CD4-positive, alpha-beta T cell treated with Interleukin-4 for 4 hours (primary cell): ENCODE measurements around the gene LRTM2.

Source experiments
- DNase-seq: peaks from one replicate; pipeline ENCODE4 v3.0.0-alpha.2; 2020

LRTM2 gene

GRCh38 chr12:1830981-1831963, 10.9 kb downstream of the LRTM2 start:
- no peak for DNase-seq

DNA sequence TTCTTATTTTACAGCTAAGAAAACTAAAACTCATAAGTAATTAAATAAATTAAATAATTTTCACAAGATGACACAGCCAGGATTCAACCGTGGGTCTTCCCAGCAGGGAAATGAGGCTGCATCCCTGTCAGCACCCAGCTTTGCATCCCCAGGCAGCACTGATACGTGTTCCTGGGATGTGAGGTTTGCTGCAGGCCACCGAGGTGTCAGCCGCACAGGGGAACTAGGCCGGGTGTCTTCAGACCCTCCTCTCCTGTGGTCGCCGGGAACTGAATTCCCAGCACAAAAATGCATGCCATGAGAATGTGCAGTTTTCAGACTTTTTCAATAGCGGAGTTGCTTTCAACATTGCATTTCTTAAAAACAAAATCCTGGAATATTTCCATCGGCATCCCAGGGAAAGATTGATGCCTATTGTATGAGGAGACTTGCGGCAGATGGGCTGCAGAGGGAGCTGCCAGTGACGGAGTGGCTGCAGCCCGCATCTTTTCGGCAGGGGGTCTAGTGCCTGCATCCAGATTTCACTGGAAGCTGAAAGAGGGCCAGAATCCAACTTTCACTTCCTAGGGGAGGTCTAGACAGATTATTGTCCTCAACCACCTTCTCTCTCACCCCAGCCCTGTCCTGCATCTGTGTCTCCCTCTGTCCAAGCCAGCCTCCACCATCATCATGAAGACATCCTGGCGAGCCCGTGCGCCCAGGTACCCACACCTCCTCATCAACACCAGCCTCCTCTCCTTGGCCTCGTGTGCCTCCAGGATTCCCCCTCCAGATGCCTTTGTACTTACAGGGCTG, 12.6 kb downstream of the LRTM2 start:
- no peak for DNase-seq

DNA sequence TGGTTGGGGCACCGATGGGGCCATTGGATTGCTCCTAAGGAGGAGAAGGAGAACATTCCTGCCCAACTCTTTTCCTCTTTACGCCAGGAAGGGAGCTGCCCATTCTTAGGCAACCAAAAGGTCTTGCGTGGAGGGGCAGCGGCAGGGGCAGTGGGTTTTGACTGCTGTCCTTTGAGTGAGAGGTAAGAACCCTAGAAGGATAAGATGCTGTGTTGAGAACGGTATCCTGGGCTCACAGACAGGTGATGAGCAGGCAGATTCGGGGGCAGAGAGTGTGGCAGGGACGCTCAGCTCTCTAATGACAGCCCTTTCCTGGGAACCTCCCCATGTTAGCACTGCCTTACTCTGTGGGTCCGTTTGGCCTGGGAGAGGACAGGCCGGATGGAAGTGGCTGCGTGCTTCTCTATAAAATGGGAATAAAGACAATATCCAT, 13.2 kb downstream of the LRTM2 start:
- no peak for DNase-seq

DNA sequence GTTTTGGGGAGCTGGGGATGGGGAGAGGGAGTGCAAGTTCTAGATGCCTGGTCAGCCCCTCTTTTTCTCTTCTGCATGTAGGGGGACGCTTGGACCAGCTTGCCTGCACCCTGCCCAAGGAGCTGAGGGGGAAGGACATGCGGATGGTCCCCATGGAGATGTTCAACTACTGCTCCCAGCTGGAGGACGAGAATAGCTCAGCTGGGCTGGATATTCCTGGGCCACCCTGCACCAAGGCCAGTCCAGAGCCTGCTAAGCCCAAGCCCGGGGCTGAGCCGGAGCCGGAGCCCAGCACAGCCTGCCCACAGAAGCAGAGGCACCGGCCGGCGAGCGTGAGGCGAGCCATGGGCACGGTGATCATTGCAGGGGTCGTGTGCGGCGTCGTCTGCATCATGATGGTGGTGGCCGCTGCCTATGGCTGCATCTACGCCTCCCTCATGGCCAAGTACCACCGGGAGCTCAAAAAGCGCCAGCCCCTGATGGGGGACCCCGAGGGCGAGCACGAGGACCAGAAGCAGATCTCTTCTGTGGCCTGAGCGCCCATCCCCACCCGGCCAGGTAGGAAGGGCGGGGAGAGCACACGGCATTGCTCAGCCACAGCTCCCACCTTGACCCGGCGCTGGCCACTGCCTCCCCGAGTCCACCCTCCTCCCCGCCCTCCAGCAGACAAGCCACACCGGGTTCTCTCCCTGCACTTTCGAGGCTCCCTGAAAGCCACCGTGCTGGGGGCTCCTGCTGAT, 14.0 kb downstream of the LRTM2 start:
- DNase-seq: no peak

- no peak for DNase-seq
Measured at GRCh38 chr12:1835211-1836131, 15.1 kb downstream of the LRTM2 start.

GRCh38 chr12:1836241-1836803, 16.0 kb downstream of the LRTM2 start:
- no peak for DNase-seq

- DNase-seq: no peak
Measured at GRCh38 chr12:1836854-1837421, 16.6 kb downstream of the LRTM2 start.

- no peak for DNase-seq
Measured at GRCh38 chr12:1837541-1838204, 17.3 kb downstream of the LRTM2 start.

GRCh38 chr12:1838205-1838993, 18.0 kb downstream of the LRTM2 start:
- no peak for DNase-seq

DNA sequence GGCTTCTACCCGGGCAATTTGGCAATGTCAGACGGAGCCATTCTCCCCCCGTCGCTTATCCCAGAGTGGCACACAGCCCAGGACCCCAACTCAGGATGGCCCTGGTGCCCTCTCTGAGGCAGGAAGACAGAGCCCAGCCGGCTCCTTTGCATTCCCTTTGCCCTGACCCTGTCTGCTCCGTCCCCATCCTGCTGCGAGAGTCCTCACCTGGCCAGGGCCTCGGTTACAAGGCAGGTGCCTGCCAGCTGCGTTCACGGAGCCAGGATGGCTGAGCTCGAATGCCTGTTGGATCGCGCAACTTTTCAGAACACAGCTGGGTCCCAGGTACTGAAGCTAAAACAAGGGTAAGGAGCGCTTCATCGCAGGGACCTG, 18.6 kb downstream of the LRTM2 start:
- DNase-seq: no peak

DNA sequence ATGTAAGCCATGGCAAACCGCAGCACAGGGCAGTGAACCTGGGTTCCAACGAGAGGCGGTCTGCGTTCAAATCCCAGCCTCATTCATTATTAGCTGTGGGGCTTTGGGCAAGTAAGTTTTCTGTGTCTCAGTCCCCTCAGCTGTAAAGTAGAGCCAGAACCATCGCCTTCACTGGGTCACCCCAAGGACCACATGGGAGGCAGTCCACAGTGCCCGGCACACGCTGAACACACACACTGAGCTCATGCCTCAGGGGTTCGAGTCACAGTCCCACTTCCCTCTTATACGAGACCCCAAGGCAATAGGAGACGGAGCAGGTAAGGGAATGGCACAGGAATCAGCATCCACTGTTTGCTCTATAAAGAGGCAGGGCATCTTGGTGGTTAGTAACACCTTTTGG, 19.1 kb downstream of the LRTM2 start:
- no peak for DNase-seq

DNA sequence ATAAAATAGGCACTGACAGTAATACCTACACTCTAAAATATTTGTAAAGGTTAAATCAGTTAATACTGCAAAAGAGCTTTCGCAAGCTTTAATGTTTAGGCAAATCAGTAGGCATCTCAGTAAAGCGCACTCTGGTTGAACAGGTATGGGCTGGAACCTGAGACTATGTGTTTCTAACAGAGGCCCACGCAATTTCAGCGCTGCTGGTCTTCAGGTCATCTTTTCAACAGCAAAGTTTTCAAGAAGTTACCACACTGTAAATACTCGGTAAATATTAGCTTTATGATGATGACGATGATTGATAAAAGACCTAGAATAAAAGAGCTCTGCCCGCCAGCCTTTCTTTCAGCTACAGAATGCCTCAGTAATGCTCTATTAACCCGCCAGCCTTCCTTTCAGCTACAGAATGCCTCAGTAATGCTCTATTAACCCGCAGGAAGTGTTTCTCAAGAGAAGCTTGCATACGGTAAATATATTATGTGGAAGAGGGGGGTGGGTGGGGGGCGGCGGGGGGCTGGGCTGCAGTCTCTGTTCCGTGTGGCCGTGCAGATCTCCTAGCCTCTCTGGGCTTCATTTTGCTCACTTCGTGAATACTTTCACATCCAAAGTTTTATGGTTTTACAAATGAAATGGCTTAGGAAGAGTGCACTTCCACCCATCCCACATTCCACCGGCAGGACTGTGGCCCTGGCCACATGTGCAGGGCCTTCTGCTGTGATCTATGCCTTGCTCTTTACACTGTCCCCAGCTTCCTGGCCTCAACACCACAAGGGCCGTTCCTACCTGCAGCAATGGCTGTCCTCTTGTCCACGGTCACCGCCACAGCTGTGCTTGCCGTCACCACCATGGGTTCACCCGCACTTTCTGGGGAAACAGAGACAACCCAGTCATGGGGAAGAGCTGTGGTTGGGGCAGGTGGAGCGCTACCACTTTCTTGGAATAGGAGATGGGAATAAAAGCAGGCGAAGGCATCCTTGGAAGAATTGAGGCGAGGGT, 19.9 kb downstream of the LRTM2 start:
- no peak for DNase-seq

- DNase-seq: no peak
Measured at GRCh38 chr12:1840981-1841425, 20.6 kb downstream of the LRTM2 start.

GRCh38 chr12:1841586-1842182, 21.3 kb downstream of the LRTM2 start:
- no peak for DNase-seq

- DNase-seq: no peak
Measured at GRCh38 chr12:1842183-1842904, 22.0 kb downstream of the LRTM2 start.

GRCh38 chr12:1842905-1843640, 22.7 kb downstream of the LRTM2 start:
- DNase-seq: no peak

- no peak for DNase-seq
Measured at GRCh38 chr12:1843641-1844005, 23.3 kb downstream of the LRTM2 start.
